HepG2 (cell line): Measurements from ENCODE around the gene C20orf204. TPM values are rescaled to one million over a fixed set of nuclear protein-coding genes. Genes with fewer than 3 reads are reported as not detected.

Source experiments
- ARID4A ChIP-seq: sonication (generic); formaldehyde crosslinking; IDR thresholded peaks from 2 replicates; pipeline ENCODE4 v1.5.0; 2020; ENCODE audit warnings: mild to moderate bottlenecking, missing genetic modification reagents, borderline replicate concordance
- HNRNPUL1 ChIP-seq: fragments of 200-400 bp; formaldehyde crosslinking; IDR thresholded peaks from 2 replicates; pipeline ENCODE4 v1.6.1; 2017; ENCODE audit warnings: low read depth, mild to moderate bottlenecking, low read length, moderate library complexity
- KLF11 ChIP-seq: IDR thresholded peaks from 2 replicates; pipeline ENCODE4 v1.6.1; 2016; ENCODE audit warnings: missing compliant biosample characterization
- MAFK ChIP-seq, 2 experiments: IDR thresholded peaks in 1 of 2; conservative IDR thresholded peaks in 1 of 2; 2 replicates each; pipeline ENCODE4 v1.6.1; 2011; ENCODE audit warnings: improper control_type of control experiment in 2 of 2, low read length in 2 of 2
- MBD4 ChIP-seq: IDR thresholded peaks from 2 replicates; pipeline ENCODE4 v1.6.1; 2012; ENCODE audit warnings: low read length, inconsistent platforms, borderline replicate concordance
- MIER3 ChIP-seq: IDR thresholded peaks from 2 replicates; pipeline ENCODE4 v1.6.1; 2016; ENCODE audit warnings: missing compliant biosample characterization, borderline replicate concordance
- NCOA5 ChIP-seq: sonication (generic); formaldehyde crosslinking; IDR thresholded peaks from 2 replicates; pipeline ENCODE4 v1.4.0; 2020; ENCODE audit warnings: missing genetic modification reagents
- REPIN1 ChIP-seq: sonication (generic); formaldehyde crosslinking; IDR thresholded peaks from 2 replicates; pipeline ENCODE4 v1.8.0; 2022; ENCODE audit warnings: missing genetic modification reagents, low read depth, mild to moderate bottlenecking, borderline replicate concordance
- ZMYM3 ChIP-seq: sonication (generic); formaldehyde crosslinking; IDR thresholded peaks from 2 replicates; pipeline ENCODE4 v1.5.1; 2020; ENCODE audit warnings: mild to moderate bottlenecking, missing genetic modification reagents
- ZNF431 ChIP-seq: sonication (generic); formaldehyde crosslinking; IDR thresholded peaks from 2 replicates; pipeline ENCODE4 v1.9.0; 2022; ENCODE audit warnings: missing genetic modification reagents, low read depth, mild to moderate bottlenecking, borderline replicate concordance
- ZNF607 ChIP-seq: sonication (generic); formaldehyde crosslinking; IDR thresholded peaks from 2 replicates; pipeline ENCODE4 v1.5.1; 2020; ENCODE audit warnings: missing genetic modification reagents, mild to moderate bottlenecking, borderline replicate concordance
- polyA plus RNA-seq, 8 experiments: library from polyadenylated mRNA; depleted of rRNA in 3 of 8; stranded (reverse) in 7 of 8; unstranded in 1 of 8; fragments of >200 nt; fragmentation: Illumina TruSeq in 4 of 8; extraction: Trizol in 4 of 8; gene quantifications; 2 replicates each; pipeline versions ENCODE4 v1.2.1 to v1.2.3, GENCODE V29; 2011 to 2016; ENCODE audit warnings: low read depth in 4 of 8, missing spikeins in 1 of 8, mixed read lengths in 1 of 8; ENCODE audit not compliant: insufficient read depth in 1 of 8
- total RNA-seq, 5 experiments: library from RNA; depleted of rRNA; stranded (reverse); fragments of >200 nt; fragmentation: Illumina TruSeq; extraction: Trizol; gene quantifications; 2 replicates each; pipeline ENCODE4 v1.2.3, GENCODE V29; 2016; ENCODE audit warnings: low read depth in 1 of 5
- TF ChIP-seq, protein P1 (sequence below): sonication (generic); formaldehyde crosslinking; IDR thresholded peaks from 2 replicates; pipeline ENCODE4 v1.8.1; 2022; ENCODE audit warnings: mild to moderate bottlenecking, missing genetic modification reagents
- TF ChIP-seq, protein P2 (sequence below): sonication (generic); formaldehyde crosslinking; IDR thresholded peaks from 2 replicates; pipeline ENCODE4 v1.4.0; 2020; ENCODE audit warnings: mild to moderate bottlenecking, low read depth, missing genetic modification reagents
- TF ChIP-seq, protein P3 (sequence below): IDR thresholded peaks from 2 replicates; pipeline ENCODE4 v1.6.1; 2016; ENCODE audit warnings: missing genetic modification reagents, missing compliant biosample characterization
- TF ChIP-seq, protein P4 (sequence below): sonication (generic); formaldehyde crosslinking; IDR thresholded peaks from 2 replicates; pipeline ENCODE4 v1.4.0; 2020; ENCODE audit warnings: missing genetic modification reagents, mild to moderate bottlenecking, borderline replicate concordance
- TF ChIP-seq, protein P5 (sequence below): sonication (generic); formaldehyde crosslinking; IDR thresholded peaks from 2 replicates; pipeline ENCODE4 v1.9.0; 2021; ENCODE audit warnings: missing genetic modification reagents, mild to moderate bottlenecking, borderline replicate concordance

The C20orf204 gene
- total and polyA plus RNA-seq, 2 of the 13 experiments (the other 11 are each of a cell fraction or from before 2014, with no cell fraction given) = 22.1 to 80.0 TPM

- no peak for TF ChIP-seq MBD4
- TF ChIP-seq ZNF431 (CRISPR knock-in tag) = no peak
- TF ChIP-seq, protein P1, sequence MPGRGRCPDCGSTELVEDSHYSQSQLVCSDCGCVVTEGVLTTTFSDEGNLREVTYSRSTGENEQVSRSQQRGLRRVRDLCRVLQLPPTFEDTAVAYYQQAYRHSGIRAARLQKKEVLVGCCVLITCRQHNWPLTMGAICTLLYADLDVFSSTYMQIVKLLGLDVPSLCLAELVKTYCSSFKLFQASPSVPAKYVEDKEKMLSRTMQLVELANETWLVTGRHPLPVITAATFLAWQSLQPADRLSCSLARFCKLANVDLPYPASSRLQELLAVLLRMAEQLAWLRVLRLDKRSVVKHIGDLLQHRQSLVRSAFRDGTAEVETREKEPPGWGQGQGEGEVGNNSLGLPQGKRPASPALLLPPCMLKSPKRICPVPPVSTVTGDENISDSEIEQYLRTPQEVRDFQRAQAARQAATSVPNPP (CRISPR knock-in tag) = no peak
- peak; percentile 62; the same call in 1 of the 2 replicates for TF ChIP-seq ZNF607 (CRISPR knock-in tag)
- peak; percentile 27 to 29; a peak in 1 of 4 replicates for TF ChIP-seq MAFK (conservative IDR thresholded peaks at IDR 0.05 in 1 of 2, IDR thresholded peaks at IDR 0.05 in 1 of 2; ENCODE audit: low read length in 2 of 2)
- TF ChIP-seq HNRNPUL1 = no peak
- no peak for TF ChIP-seq MIER3
- no peak; the same call in 1 of the 2 replicates for TF ChIP-seq ARID4A (CRISPR knock-in tag)
- TF ChIP-seq, protein P2, sequence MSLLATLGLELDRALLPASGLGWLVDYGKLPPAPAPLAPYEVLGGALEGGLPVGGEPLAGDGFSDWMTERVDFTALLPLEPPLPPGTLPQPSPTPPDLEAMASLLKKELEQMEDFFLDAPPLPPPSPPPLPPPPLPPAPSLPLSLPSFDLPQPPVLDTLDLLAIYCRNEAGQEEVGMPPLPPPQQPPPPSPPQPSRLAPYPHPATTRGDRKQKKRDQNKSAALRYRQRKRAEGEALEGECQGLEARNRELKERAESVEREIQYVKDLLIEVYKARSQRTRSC (CRISPR knock-in tag) = no peak; the same call in 1 of the 2 replicates
- TF ChIP-seq KLF11 (CRISPR knock-in tag) = no peak
- TF ChIP-seq ZMYM3 (CRISPR knock-in tag) = no peak
- TF ChIP-seq, protein P3, sequence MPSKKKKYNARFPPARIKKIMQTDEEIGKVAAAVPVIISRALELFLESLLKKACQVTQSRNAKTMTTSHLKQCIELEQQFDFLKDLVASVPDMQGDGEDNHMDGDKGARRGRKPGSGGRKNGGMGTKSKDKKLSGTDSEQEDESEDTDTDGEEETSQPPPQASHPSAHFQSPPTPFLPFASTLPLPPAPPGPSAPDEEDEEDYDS = peak; percentile 67
- TF ChIP-seq NCOA5 (CRISPR knock-in tag) = no peak
- TF ChIP-seq, protein P4, sequence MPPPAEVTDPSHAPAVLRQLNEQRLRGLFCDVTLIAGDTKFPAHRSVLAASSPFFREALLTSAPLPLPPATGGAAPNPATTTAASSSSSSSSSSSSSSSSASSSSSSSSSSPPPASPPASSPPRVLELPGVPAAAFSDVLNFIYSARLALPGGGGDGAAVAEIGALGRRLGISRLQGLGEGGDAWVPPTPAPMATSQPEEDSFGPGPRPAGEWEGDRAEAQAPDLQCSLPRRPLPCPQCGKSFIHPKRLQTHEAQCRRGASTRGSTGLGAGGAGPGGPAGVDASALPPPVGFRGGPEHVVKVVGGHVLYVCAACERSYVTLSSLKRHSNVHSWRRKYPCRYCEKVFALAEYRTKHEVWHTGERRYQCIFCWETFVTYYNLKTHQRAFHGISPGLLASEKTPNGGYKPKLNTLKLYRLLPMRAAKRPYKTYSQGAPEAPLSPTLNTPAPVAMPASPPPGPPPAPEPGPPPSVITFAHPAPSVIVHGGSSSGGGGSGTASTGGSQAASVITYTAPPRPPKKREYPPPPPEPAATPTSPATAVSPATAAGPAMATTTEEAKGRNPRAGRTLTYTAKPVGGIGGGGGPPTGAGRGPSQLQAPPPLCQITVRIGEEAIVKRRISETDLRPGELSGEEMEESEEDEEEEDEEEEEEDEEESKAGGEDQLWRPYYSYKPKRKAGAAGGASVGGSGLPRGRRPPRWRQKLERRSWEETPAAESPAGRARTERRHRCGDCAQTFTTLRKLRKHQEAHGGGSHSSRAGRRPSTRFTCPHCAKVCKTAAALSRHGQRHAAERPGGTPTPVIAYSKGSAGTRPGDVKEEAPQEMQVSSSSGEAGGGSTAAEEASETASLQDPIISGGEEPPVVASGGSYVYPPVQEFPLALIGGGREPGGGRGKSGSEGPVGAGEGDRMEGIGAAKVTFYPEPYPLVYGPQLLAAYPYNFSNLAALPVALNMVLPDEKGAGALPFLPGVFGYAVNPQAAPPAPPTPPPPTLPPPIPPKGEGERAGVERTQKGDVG (CRISPR knock-in tag) = no peak
- TF ChIP-seq, protein P5, sequence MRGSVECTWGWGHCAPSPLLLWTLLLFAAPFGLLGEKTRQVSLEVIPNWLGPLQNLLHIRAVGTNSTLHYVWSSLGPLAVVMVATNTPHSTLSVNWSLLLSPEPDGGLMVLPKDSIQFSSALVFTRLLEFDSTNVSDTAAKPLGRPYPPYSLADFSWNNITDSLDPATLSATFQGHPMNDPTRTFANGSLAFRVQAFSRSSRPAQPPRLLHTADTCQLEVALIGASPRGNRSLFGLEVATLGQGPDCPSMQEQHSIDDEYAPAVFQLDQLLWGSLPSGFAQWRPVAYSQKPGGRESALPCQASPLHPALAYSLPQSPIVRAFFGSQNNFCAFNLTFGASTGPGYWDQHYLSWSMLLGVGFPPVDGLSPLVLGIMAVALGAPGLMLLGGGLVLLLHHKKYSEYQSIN (CRISPR knock-in tag) = no peak
- TF ChIP-seq REPIN1 = no peak
Measured at GRCh38 chr20:64049060-64049877, 13.3 kb downstream of the C20orf204 start, which contains the start of gene SOX18 (continued).
